ENCODE results near the gene ZFPM1.
A peak's percentile ranks its signal among the peaks of the same experiment; 100 is the strongest.

ZFPM1 gene

DNA sequence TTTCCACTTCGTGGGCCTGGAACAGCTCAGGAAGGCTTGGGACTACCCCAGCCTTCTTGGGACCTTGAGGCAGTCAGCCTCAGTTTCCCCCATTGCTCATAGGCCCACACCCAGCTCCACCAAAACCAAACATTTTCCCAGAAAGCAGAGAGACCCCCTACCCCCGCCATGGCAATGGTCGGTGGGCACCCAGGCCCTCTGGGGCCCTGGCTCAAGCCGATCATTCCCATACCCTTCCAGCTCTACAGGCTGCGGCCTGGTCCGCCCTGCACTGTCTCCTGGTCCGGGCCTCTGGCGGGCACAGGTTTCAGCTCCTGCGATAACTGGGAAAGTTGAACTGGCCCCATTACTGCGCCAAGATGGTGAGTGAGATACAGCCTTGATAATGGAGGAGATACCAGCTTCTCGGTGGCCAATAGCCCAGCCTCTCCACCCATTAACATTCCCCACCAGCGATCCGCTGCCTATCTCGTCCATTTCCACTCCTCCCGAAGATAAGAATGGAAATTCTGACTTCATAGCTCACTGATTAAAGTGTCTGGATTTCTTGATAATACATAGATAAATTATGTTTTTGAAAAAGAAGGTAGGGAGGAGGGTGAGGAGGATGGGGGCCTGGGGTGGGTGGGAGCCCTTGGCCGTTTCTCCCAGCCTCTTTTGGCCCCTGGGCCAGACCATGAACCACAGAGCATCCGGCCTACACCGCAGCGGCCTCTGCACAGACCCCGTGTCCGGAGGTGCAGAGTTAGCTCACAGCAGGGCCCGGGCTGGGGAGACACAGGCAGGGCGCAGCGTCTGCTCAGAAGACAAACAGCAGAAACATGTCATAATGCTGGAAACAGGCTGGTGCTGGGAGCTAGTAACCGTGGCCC lies 11.6 kb downstream of the ZFPM1 start:
- peak; percentile 83 for DNase-seq (ENCODE audit: low spot score)

DNA sequence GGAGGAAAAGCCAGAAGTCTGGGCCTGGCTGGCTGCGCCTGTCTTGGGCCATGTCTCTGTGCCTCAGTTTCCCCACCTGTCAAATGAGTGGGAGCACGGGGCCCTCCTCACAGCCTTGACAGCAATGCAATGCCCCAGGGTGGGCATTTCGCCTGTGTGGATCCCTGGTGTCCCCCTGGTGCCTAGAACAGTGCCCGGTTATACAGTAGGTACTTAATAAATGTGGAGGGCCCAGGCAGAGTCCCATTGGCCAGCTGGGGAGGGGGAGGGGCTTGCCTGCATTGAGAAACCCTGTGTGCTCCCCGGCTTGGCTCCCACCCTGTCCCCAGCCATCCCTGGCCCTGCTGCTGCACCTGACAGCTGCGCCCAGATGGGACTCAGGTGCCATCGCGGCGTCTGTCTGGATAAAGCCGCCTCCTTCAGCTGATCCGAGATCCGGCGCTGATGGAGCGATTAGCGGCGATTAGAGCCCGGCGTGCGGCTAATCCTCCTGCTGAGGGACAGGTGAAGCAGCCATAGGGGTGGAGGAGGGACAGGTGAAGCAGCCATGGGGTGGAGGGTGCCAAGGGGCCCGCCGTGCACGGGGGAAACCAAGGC lies 12.4 kb downstream of the ZFPM1 start:
- TF ChIP-seq, protein P1, sequence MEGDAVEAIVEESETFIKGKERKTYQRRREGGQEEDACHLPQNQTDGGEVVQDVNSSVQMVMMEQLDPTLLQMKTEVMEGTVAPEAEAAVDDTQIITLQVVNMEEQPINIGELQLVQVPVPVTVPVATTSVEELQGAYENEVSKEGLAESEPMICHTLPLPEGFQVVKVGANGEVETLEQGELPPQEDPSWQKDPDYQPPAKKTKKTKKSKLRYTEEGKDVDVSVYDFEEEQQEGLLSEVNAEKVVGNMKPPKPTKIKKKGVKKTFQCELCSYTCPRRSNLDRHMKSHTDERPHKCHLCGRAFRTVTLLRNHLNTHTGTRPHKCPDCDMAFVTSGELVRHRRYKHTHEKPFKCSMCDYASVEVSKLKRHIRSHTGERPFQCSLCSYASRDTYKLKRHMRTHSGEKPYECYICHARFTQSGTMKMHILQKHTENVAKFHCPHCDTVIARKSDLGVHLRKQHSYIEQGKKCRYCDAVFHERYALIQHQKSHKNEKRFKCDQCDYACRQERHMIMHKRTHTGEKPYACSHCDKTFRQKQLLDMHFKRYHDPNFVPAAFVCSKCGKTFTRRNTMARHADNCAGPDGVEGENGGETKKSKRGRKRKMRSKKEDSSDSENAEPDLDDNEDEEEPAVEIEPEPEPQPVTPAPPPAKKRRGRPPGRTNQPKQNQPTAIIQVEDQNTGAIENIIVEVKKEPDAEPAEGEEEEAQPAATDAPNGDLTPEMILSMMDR (IDR thresholded peaks at IDR 0.05; ENCODE audit: extremely low read depth, missing control alignments), result no peak
- no peak for DNase-seq (ENCODE audit: low spot score)

More for the DNA sequence above, 11.6 kb downstream of the ZFPM1 start:
- TF ChIP-seq, protein P1 (IDR thresholded peaks at IDR 0.05; ENCODE audit: extremely low read depth, missing control alignments), result no peak

DNA sequence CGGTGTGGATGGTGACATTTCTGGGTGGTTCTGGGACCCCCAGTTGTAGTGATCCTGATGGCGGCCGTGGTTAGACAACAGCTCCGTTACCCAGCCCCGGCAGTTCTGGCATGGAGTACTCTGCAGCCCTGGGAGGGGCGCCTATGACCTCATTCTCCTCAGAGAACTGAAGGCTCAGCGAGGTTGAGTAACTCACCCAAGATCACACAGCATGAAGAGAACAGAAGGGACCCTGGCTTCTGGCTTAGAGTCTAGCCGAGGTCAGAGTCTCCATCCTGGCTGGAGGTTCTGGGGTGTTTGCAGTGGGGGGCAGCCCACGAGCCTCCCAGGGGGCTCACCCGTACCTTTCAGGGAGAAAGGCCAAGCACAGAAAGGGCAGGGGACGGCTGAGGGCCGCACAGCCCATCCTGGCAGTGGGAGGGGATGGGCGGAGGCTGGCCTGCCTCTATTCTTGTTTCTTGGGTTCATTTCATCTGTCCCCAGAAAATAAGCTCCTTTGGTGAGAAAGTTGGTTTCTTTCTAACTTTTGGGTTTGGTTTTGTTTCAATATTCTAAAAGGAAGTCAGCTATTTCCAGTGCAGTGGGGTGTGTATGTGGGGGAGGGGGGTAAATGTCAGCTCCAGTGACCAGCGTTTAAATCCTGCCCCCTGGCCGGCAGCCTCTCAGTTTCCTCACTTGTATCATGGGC lies 13.2 kb downstream of the ZFPM1 start:
- DNase-seq (ENCODE audit: low spot score), result peak; percentile 79
- TF ChIP-seq, protein P1 (IDR thresholded peaks at IDR 0.05; ENCODE audit: extremely low read depth, missing control alignments), result no peak

GRCh38 chr16:88466949-88467348 lies 13.9 kb downstream of the ZFPM1 start:
- TF ChIP-seq, protein P1 (IDR thresholded peaks at IDR 0.05; ENCODE audit: extremely low read depth, missing control alignments), result no peak
- DNase-seq (ENCODE audit: low spot score), result no peak

GRCh38 chr16:88467541-88467944 lies 14.5 kb downstream of the ZFPM1 start:
- TF ChIP-seq, protein P1 (IDR thresholded peaks at IDR 0.05; ENCODE audit: extremely low read depth, missing control alignments), result no peak
- no peak for DNase-seq (ENCODE audit: low spot score)

GRCh38 chr16:88468275-88469129 lies 15.4 kb downstream of the ZFPM1 start:
- TF ChIP-seq, protein P1 (IDR thresholded peaks at IDR 0.05; ENCODE audit: extremely low read depth, missing control alignments), result no peak
- no peak for DNase-seq (ENCODE audit: low spot score)
